GM23248 (cell line): ENCODE measurements around the gene GDPD3. TPM values are rescaled to one million over a fixed set of nuclear protein-coding genes. Genes with fewer than 3 reads are reported as not detected.
A peak's percentile ranks its signal among the peaks of the same experiment; 100 is the strongest.

ENCODE experiments used
- DNase-seq: peaks from one replicate; pipeline ENCODE4 v3.0.0-alpha.2; 2015
- H2AFZ ChIP-seq: fragments of 200-600 bp; sonication (generic); 2 replicates; pipeline ENCODE4 v1.6.1; 2016; ENCODE audit warnings: antibody characterized with exemption
- H3F3A ChIP-seq: fragments of 200-600 bp; sonication (generic); 2 replicates; pipeline ENCODE4 v1.6.1; 2016; ENCODE audit warnings: mild to moderate bottlenecking, antibody characterized with exemption, mixed run types; ENCODE audit not compliant: insufficient read depth
- H3K27ac ChIP-seq: fragments of 200-600 bp; sonication (generic); 2 replicates; pipeline ENCODE4 v1.5.1; 2016; ENCODE audit warnings: mild to moderate bottlenecking
- H3K27me3 ChIP-seq: fragments of 200-600 bp; sonication (generic); replicated peaks from 2 replicates; pipeline ENCODE4 v1.6.1; 2016; ENCODE audit warnings: mild to moderate bottlenecking; ENCODE audit not compliant: insufficient read depth
- H3K36me3 ChIP-seq: fragments of 200-600 bp; sonication (generic); 2 replicates; pipeline ENCODE4 v1.6.1; 2016; ENCODE audit warnings: low read depth, mild to moderate bottlenecking
- H3K4me1 ChIP-seq: fragments of 200-600 bp; sonication (generic); 2 replicates; pipeline ENCODE4 v1.6.1; 2016; ENCODE audit warnings: mild to moderate bottlenecking; ENCODE audit not compliant: insufficient read depth
- H3K4me2 ChIP-seq: fragments of 200-600 bp; sonication (generic); one replicate; pipeline ENCODE4 v1.6.1; 2016; ENCODE audit warnings: mild to moderate bottlenecking; ENCODE audit not compliant: unreplicated experiment
- H3K4me3 ChIP-seq: fragments of 200-600 bp; sonication (generic); 2 replicates; pipeline ENCODE4 v1.5.1; 2016; ENCODE audit warnings: mild to moderate bottlenecking
- H3K79me2 ChIP-seq: fragments of 200-600 bp; sonication (generic); 2 replicates; pipeline ENCODE4 v1.6.1; 2016; ENCODE audit warnings: mild to moderate bottlenecking; ENCODE audit not compliant: insufficient read depth
- H3K9ac ChIP-seq: fragments of 200-600 bp; sonication (generic); 2 replicates; pipeline ENCODE4 v1.6.1; 2016; ENCODE audit warnings: mild to moderate bottlenecking
- H3K9me2 ChIP-seq: fragments of 200-600 bp; sonication (generic); 2 replicates; pipeline ENCODE4 v1.6.1; 2016; ENCODE audit warnings: mixed run types, mild to moderate bottlenecking, moderate library complexity; ENCODE audit not compliant: insufficient read depth
- H3K9me3 ChIP-seq: fragments of 200-600 bp; sonication (generic); one replicate; pipeline ENCODE4 v1.6.1; 2017; ENCODE audit warnings: low read depth
- H4K20me1 ChIP-seq: fragments of 200-600 bp; sonication (generic); 2 replicates; pipeline ENCODE4 v1.6.0; 2016; ENCODE audit not compliant: insufficient read depth
- EZH2 ChIP-seq: fragments of 200-600 bp; sonication (generic); IDR thresholded peaks from 2 replicates; pipeline ENCODE4 v1.6.1; 2018; ENCODE audit warnings: antibody characterized with exemption, mild to moderate bottlenecking; ENCODE audit not compliant: insufficient read depth, poor library complexity, severe bottlenecking
- EZH2phosphoT487 ChIP-seq: fragments of 200-600 bp; sonication (generic); IDR thresholded peaks from 2 replicates; pipeline ENCODE4 v1.6.1; 2018; ENCODE audit warnings: antibody characterized with exemption, moderate library complexity, mild to moderate bottlenecking, low read depth; ENCODE audit not compliant: insufficient read depth
- WGBS, 2 experiments: methylation state at CpG; one replicate each; pipeline ENCODE4 v1.1.6; 2015 to 2017; ENCODE audit warnings: low lambda C conversion rate in 2 of 2, low coverage in 1 of 2; ENCODE audit errors: missing lambda C conversion rate in 2 of 2; 5-methylcytosine and 5-hydroxymethylcytosine counted together
- in situ Hi-C: fragments of 300-500 bp; cut with MboI; formaldehyde crosslinking; loops from 2 replicates; pipeline ENCODE4 v1.15.0; 2020
- polyA plus RNA-seq: library from polyadenylated mRNA; unstranded; fragments of >200 nt; fragmentation: Nextera tagmentation; extraction: Ambion mirVana; gene quantifications from 2 replicates; pipeline ENCODE4 v1.2.1, GENCODE V29; 2016
- total RNA-seq: library from RNA; depleted of rRNA; stranded (reverse); fragments of >200 nt; shearing (Covaris generic); gene quantifications from 2 replicates; pipeline ENCODE4 v1.2.3, GENCODE V29; 2014

The GDPD3 gene
- total and polyA plus RNA-seq, 2 experiments from 2014 or later: 0.22 to 1.2 TPM

DNA sequence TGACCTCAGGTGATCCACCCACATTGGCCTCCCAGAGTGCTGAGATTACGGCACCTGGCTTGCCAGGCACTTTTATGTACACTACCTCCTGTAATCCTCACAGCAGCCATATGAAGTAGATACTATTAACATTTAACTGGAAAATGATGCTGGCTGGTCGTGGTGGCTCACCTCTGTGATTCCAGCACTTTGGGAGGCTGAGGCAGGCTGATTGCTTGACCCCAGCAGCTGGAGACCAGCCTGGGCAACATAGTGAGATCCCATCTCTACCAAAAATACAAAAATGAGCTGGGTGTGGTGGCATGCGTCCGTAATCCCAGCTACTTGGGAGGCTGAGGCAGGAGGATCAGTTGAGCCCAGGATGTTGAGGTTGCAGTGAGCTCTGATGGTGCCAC lies 11.6 kb upstream of the GDPD3 start:
- H3K79me2 ChIP-seq: no peaks in the 10 kb centered on the region
- no peaks in the 10 kb centered on the region for H3K27me3 ChIP-seq
- no peak for TF ChIP-seq EZH2
- TF ChIP-seq EZH2phosphoT487: no peak
- H3K27ac ChIP-seq: peak overlapping the region; percentile 81
- peaks cover 14% of the 10 kb centered on the region for H3F3A ChIP-seq
- H3K36me3 ChIP-seq: peaks cover under 1% of the 10 kb centered on the region; the same call in 1 of the 2 replicates
- H3K9me3 ChIP-seq: no peaks in the 10 kb centered on the region
- WGBS, 2 experiments: 90 to 91% methylated on average over 4 of the region's 4 CpGs
- H3K4me2 ChIP-seq: peak overlapping the region; percentile 68
- H3K9me2 ChIP-seq: no peaks in the 10 kb centered on the region
- H3K4me1 ChIP-seq: peaks cover 14% of the 10 kb centered on the region
- no peaks in the 10 kb centered on the region for H4K20me1 ChIP-seq
- DNase-seq: no peak
- H2AFZ ChIP-seq: no peak overlapping the region
- no peak overlapping the region; the same call in 1 of the 2 replicates for H3K4me3 ChIP-seq
- peak overlapping the region; percentile 53; the same call in 1 of the 2 replicates for H3K9ac ChIP-seq
- in situ Hi-C loops: loop anchor here (5.0 to 25.0 kb wide), 3 partner anchors 53 to 487 kb away; partner anchors contain the start of genes ZNF689 and ZNF771

DNA sequence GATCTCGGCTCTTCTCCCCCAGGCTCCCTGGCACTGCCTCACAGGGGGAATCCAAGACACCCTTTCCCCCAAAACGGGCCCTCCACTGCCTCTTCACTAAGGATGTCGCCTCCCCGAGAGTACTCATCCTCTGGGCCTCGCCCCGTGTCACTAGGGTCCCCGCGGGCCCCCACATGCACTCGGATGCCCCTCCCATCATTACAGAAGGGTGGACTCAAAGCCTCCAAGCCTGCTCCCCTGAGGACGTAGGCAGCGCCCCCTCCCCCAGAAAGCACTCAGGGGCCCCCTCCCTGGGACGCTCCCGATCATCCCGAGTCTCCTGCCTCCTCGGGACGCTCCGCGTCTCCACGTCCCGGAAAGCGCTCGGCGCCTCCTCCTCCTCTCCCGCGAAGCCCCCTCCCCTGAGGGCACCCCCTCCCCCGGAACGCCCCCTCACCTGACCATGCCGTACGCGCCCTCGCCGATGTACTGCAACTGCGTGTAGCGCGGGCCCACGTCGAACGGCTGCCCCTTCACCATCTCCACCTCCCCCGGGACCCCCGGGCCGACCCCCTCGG lies 9.3 kb upstream of the GDPD3 start:
- Histone ChIP-seq H3K79me2 (no peaks in the 10 kb centered on the region), H3K9me3 (no peaks in the 10 kb centered on the region), H3K9me2 (no peaks in the 10 kb centered on the region), H3K4me3 (peak overlapping the region; percentile 86), H3K9ac (peak overlapping the region; percentile 88), H3K27ac (0 out of 2 replicates have a peak overlapping the region, but pooled peaks have one; percentile 25), H4K20me1 (no peaks in the 10 kb centered on the region), H3K36me3 (peaks cover 10% of the 10 kb centered on the region), H3K4me2 (peak overlapping the region; percentile 88), H3K27me3 (no peaks in the 10 kb centered on the region), H3F3A (peaks cover 14% of the 10 kb centered on the region), H3K4me1 (peaks cover 14% of the 10 kb centered on the region), H2AFZ (peak overlapping the region; percentile 99)
- TF ChIP-seq EZH2 (no peak), EZH2phosphoT487 (no peak)
- peak; percentile 40 for DNase-seq
- WGBS, 2 experiments: 0 to 3% methylated on average over 4 to 42 of the region's 42 CpGs
- in situ Hi-C loops: loop anchor here (5.0 to 25.0 kb wide), 2 partner anchors 50 to 290 kb away; partner anchors contain the start of gene ZNF771

DNA sequence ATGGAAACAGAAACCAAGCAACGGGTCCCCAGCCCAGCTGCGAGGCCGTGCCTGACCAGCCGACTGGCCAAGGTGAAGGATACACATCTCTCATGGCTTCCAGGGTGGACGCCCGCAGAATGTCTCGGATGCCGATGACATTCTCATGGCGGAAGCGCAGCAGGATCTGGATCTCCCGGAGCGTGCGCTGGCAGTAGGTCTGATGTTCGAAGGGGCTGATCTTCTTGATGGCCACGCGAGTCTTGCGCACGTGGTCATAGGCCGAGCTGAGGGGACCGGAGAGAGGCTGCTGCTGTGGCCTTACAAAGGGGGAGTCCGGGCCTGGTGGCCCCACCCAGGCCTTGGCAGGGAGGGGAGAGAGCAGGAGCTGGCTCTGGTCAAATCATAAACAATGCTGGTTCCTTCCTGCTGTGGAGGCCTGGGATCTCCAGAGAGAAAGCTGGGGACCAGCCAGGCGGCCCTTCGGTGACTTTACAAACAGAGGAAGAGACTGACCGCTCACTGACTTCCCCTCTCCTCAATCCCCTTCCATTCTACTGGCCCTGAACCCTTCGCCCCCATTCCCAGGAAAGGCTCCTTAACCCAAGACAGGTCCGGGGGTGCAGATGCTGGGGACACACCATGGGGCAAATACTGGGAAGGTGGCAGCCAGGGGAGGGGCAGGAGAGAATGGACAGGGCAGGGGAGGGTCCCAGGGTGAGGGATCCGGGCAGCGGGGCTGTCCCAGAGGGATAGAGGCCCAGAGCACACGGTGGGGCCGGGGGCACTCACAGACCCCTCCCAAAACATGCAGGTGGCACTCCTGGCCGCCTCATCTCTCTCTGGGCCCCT lies 8.6 kb upstream of the GDPD3 start:
- peaks cover 14% of the 10 kb centered on the region for H3K4me1 ChIP-seq
- H3K9me3 ChIP-seq: no peaks in the 10 kb centered on the region
- H4K20me1 ChIP-seq: no peaks in the 10 kb centered on the region
- H3K27me3 ChIP-seq: no peaks in the 10 kb centered on the region
- H3F3A ChIP-seq: peaks cover 14% of the 10 kb centered on the region
- H3K9ac ChIP-seq: peak overlapping the region; percentile 88
- in situ Hi-C loops: loop anchor here (5.0 to 25.0 kb wide), 2 partner anchors 50 to 290 kb away; partner anchors contain the start of gene ZNF771
- H3K9me2 ChIP-seq: no peaks in the 10 kb centered on the region
- TF ChIP-seq EZH2 (no peak), EZH2phosphoT487 (no peak)
- H3K36me3 ChIP-seq: peaks cover 10% of the 10 kb centered on the region
- peak overlapping the region; percentile 99 for H2AFZ ChIP-seq
- 0 out of 2 replicates have a peak overlapping the region, but pooled peaks have one; percentile 8 for H3K27ac ChIP-seq
- no peaks in the 10 kb centered on the region for H3K79me2 ChIP-seq
- peak; percentile 31 for DNase-seq
- WGBS, 2 experiments: 59 to 66% methylated on average over 28 to 31 of the region's 31 CpGs
- H3K4me2 ChIP-seq: peak overlapping the region; percentile 88
- peak overlapping the region; percentile 86 for H3K4me3 ChIP-seq

DNA sequence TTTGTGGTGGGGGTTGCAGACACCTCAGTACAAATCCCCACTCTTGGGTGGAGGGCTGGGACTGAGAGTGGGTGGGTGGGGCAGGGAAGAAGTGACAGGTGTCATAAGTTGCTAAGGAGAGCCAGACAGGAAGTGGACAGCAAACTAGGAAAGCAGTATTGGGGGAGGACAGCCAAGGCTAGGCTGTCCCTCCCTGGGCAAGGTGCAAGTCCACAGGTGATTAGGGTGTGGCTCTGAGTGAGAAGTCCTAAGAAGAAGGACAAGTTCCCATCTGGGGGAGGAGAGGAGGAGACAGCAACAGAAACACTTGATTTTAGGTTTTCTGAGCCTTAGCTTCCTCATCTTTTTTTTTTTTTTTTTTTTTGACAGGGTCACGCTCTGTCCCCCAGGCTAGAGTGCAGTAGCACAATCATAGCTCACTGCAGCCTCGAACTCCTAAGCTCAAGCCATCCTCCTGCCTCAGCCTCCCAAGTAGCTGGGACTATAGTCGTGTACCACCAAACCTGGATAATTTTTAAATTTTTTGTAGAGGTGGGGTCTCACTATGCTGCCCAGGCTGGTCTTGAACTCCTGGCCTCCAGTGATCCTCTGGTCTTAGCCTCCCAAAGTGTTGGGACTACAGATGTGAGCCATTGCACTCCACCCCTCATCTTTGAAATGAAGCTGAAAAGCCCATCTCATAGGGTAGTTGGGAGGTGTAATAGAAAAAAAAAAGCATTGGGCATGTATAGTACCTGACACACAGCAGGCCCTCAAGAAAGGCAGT lies 7.2 kb upstream of the GDPD3 start:
- TF ChIP-seq EZH2phosphoT487: no peak
- TF ChIP-seq EZH2: no peak
- H2AFZ ChIP-seq: no peak overlapping the region
- no peak overlapping the region for H3K4me2 ChIP-seq
- no peak overlapping the region for H3K4me3 ChIP-seq
- H3K9ac ChIP-seq: no peak overlapping the region
- no peak overlapping the region for H3K27ac ChIP-seq
- DNase-seq: no peak
- peaks cover 14% of the 10 kb centered on the region for H3F3A ChIP-seq
- no peaks in the 10 kb centered on the region for H3K9me2 ChIP-seq
- peaks cover 14% of the 10 kb centered on the region for H3K4me1 ChIP-seq
- peaks cover 10% of the 10 kb centered on the region for H3K36me3 ChIP-seq
- H3K9me3 ChIP-seq: no peaks in the 10 kb centered on the region
- 89 to 98% methylated on average over 3 of the region's 3 CpGs for WGBS, 2 experiments
- H3K79me2 ChIP-seq: no peaks in the 10 kb centered on the region
- in situ Hi-C loops: loop anchor here (5.0 to 25.0 kb wide), 2 partner anchors 48 to 292 kb away; partner anchors contain the start of gene ZNF771
- no peaks in the 10 kb centered on the region for H3K27me3 ChIP-seq
- H4K20me1 ChIP-seq: no peaks in the 10 kb centered on the region
